Activated naive CD8-positive, alpha-beta T cell treated with anti-CD3 and anti-CD28 coated beads for 36 hours (primary cell): ENCODE results near the gene ZHX3. TPM values are rescaled to one million over a fixed set of nuclear protein-coding genes. Genes with fewer than 3 reads are reported as not detected.

Source experiments
- DNase-seq: peaks from one replicate; pipeline ENCODE4 v3.0.0; 2021
- H3K27ac Mint-ChIP-seq: one replicate; pipeline ENCODE4 v1.8.0; 2022; ENCODE audit warnings: mild to moderate bottlenecking, moderate library complexity, mixed read lengths
- H3K27me3 Mint-ChIP-seq: one replicate; pipeline ENCODE4 v1.8.0; 2022; ENCODE audit warnings: mild to moderate bottlenecking, mixed read lengths
- H3K36me3 Mint-ChIP-seq: one replicate; pipeline ENCODE4 v1.8.0; 2021; ENCODE audit warnings: mild to moderate bottlenecking, mixed read lengths
- H3K4me1 Mint-ChIP-seq: one replicate; pipeline ENCODE4 v1.8.0; 2021; ENCODE audit warnings: mixed read lengths
- H3K4me3 Mint-ChIP-seq: one replicate; pipeline ENCODE4 v1.8.0; 2022; ENCODE audit warnings: mild to moderate bottlenecking, moderate library complexity, mixed read lengths
- H3K9me3 Mint-ChIP-seq: one replicate; pipeline ENCODE4 v1.8.0; 2022; ENCODE audit warnings: mixed read lengths
- total RNA-seq, 2 experiments: library from RNA; stranded (reverse); gene quantifications; one replicate each; pipeline ENCODE4 v1.2.3, GENCODE V29; 2021

ZHX3 gene
- total RNA-seq, 2 experiments from 2014 or later, result 15.5 to 17.6 TPM

DNA sequence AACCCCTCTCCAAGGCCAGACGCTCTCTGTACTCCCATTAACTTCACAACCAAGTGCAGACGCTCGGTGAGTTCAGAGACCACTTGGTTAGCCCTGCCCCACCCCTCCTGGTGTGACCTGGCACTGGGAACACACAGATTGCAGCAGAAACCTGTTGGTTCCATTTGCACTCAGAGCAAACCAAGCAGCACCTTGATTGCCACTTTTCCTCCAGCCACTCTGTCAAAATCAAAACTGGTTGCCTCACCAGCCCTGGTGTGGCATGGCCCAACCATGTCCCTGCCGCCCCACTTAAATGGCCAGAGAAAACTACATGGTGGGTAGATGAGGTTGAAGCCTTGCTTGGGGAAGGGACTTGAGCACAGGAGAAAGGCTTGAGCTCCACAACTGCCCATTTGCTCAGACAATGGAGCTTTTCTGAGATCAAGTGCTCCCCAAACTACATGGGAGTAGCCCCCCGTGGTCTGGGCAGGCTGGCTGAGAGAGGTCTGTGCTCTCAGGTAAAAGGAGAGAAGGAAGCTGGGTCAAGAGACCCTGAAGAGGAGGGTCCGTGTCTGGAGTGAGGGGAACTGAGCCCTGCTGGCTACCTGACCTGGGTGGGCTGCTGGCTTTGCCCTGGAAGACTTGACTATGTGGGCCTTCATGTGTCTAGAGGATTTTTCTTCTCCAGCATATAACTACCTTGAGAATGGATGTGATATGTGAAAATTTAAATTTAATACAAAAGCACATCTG is 136.8 kb downstream of the ZHX3 start:
- no peak for DNase-seq
- Mint-ChIP-seq H3K4me3 (peak overlapping the region; percentile 4), H3K9me3 (no peaks in the 10 kb centered on the region), H3K27me3 (no peaks in the 10 kb centered on the region), H3K27ac (peak overlapping the region; percentile 35), H3K36me3 (peaks cover 7% of the 10 kb centered on the region), H3K4me1 (peaks cover 18% of the 10 kb centered on the region)

DNA sequence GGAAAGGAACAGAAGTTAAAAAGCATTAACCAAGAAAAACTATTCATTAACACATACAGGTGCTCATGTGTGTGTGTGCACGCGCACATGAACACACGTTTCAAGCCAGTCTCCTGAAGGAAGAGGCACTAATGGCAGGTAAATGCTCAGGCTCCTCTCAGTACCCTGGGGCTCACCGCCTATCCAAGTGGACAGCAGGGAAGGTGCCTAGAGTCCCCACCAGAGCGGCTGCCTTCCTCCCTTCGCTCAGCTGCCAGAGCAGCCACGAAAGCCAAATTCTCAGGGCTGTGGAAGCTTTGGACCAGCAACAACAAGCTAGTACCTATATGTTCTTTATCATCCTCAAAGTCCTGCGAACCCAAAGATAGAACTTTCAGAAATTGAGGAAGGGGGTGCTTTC is 137.6 kb downstream of the ZHX3 start:
- Mint-ChIP-seq H3K4me3 (no peak overlapping the region), H3K27me3 (no peaks in the 10 kb centered on the region), H3K36me3 (peaks cover 7% of the 10 kb centered on the region), H3K9me3 (no peaks in the 10 kb centered on the region), H3K4me1 (peaks cover 19% of the 10 kb centered on the region), H3K27ac (no peak overlapping the region)
- DNase-seq, result no peak

DNA sequence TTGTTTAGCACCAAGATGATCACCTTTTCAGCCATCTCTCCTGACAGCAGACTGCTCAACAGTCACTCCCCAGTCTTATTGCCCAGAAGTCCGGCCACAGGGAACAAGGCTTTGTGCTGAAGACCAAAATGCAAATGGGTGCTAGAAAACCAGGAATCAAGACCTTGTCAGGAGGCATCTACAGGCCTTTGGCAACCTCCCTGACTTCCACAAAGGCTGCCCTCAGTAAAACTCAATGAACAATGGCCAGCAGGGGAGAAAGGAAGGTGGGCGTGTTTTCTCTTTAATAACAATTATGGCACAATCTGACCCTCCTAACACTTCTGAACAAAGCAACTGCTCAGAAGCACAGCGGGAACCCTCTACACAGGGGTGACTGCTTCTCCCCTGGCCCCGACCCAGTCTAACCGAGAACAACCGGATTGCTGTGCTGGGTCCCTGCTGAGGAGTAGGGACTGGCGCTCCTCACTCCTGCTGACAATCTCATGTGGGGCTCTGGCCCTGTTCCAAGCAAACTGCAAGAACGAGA is 138.6 kb downstream of the ZHX3 start:
- Mint-ChIP-seq H3K27me3 (no peaks in the 10 kb centered on the region), H3K27ac (peak overlapping the region; percentile 56), H3K4me1 (peaks cover 21% of the 10 kb centered on the region), H3K36me3 (peaks cover 7% of the 10 kb centered on the region), H3K4me3 (no peak overlapping the region), H3K9me3 (no peaks in the 10 kb centered on the region)
- no peak for DNase-seq

DNA sequence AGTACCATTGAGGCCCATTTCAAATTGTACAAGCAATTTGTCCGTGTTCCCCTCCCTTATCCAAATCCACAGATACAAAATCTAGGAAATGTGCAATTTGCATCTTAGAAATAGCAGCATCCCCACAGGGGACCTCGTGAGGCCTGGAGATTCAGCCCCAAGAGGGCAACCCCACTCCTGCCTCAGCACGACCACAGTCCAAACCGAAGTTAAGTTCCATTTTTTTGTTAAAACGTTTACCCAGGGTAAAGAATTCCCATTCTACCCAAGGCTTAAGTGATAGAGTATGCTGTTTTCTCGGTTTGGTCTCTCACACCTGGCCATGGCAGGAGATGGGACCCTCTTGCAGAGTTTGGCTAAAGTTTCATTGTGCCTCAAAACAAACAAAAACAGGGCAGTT is 139.0 kb downstream of the ZHX3 start:
- DNase-seq, result no peak
- no peaks in the 10 kb centered on the region for H3K9me3 Mint-ChIP-seq

DNA sequence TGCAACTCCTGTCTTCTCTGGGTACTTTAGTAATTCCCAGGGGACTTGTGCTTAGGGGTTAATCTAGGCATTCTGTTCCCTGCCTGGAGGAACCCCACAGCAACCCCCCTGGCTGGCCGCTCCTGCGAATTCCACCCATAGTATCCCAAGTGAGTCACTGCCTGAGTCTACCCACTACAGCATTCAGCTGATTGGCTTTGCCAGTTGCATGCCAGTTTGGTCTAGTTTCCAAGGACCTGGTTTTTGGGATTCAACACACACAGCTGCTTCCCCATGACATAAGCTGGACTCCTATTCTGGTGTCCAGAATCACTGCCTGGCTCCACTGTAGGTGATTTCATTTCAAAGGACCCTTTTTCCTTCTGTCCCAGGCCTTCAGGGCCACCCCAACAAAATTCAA is 139.9 kb downstream of the ZHX3 start:
- DNase-seq, result no peak
- H3K9me3 Mint-ChIP-seq, result no peaks in the 10 kb centered on the region
- H3K4me3 Mint-ChIP-seq, result no peak overlapping the region
- H3K27me3 Mint-ChIP-seq, result no peaks in the 10 kb centered on the region
- no peak overlapping the region for H3K27ac Mint-ChIP-seq
- H3K36me3 Mint-ChIP-seq, result peaks cover 9% of the 10 kb centered on the region
- peaks cover 26% of the 10 kb centered on the region for H3K4me1 Mint-ChIP-seq

More for the DNA sequence above, 139.0 kb downstream of the ZHX3 start:
- Mint-ChIP-seq H3K4me1 (peaks cover 23% of the 10 kb centered on the region), H3K27me3 (no peaks in the 10 kb centered on the region), H3K4me3 (no peak overlapping the region), H3K36me3 (peaks cover 9% of the 10 kb centered on the region), H3K27ac (no peak overlapping the region)

DNA sequence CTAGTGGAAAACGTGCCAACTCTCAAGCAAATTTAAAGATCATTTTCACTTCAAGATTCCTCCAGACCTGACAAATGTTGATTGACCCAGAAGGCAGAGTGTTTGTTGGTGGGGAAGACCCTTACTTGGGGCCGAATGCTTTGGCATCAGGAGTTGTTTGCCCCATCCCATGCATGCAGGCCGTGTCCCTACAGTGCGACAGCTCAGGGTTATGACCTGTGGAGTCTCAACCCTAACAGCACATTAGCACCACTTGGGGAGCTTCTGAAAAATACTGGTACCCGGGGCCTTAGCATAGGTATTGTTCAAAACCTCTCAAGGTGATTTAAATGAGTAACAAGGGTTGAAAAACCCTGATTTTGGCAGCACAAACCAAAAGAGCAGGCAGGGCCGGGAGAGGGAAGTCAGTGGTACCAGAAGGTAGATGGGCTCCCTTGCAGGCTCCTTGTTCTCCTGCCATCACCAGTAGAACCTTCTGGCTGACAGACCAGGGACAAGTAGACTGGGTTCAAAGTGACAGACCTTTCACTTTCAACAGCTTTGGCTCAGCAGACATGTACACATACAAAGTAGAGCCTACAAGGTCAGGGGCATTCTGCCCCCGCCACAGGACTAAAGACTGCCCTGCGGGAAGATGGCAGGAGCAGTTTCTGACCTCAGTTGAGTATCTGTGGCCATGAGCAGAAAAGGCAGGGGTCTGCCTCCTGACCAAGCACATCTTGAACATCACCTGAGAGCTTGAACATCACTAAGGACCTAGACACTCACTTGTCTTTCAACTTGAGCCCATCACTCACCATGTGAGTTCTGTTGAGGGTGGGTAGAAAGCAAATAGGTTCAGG is 140.6 kb downstream of the ZHX3 start:
- peak overlapping the region; percentile 55 for H3K27ac Mint-ChIP-seq

DNA sequence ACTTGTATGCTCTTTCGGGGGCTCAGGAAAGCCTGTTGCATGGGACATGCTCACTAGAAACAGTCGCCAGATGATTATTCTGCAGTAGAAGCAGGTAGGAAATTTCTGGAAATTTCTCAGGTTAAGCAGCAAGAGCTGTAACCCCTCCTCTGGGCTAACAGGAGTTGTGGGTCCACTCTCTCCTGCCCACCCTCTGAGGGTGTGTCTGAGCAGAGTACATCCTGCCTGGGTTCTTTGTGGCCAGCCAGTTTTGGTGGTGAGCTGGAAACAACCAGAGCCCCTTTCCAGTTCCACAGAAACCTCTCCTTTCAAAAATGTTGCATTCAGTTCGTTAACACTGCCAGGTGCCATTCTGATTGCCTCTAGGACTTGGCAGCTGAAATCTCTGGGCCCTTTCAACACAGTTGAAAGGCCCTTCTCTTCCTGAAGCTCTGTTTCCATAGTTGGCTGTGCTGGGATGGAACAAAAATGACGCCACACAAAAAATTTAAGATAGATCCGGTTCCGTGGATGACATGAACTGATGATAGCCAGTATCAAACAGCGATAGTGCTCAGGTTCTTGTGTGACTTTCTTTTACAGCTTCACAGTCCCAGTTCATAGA is 141.7 kb downstream of the ZHX3 start:
- H3K27ac Mint-ChIP-seq, result peak overlapping the region; percentile 55
- no peak for DNase-seq
- peaks cover 33% of the 10 kb centered on the region for H3K4me1 Mint-ChIP-seq
- no peaks in the 10 kb centered on the region for H3K27me3 Mint-ChIP-seq
- H3K9me3 Mint-ChIP-seq, result no peaks in the 10 kb centered on the region
- H3K4me3 Mint-ChIP-seq, result no peak overlapping the region
- peaks cover 14% of the 10 kb centered on the region for H3K36me3 Mint-ChIP-seq

More for the DNA sequence above, 140.6 kb downstream of the ZHX3 start:
- Mint-ChIP-seq H3K4me3 (no peak overlapping the region), H3K36me3 (peaks cover 8% of the 10 kb centered on the region), H3K4me1 (peaks cover 28% of the 10 kb centered on the region), H3K9me3 (no peaks in the 10 kb centered on the region), H3K27me3 (no peaks in the 10 kb centered on the region)
- no peak for DNase-seq

DNA sequence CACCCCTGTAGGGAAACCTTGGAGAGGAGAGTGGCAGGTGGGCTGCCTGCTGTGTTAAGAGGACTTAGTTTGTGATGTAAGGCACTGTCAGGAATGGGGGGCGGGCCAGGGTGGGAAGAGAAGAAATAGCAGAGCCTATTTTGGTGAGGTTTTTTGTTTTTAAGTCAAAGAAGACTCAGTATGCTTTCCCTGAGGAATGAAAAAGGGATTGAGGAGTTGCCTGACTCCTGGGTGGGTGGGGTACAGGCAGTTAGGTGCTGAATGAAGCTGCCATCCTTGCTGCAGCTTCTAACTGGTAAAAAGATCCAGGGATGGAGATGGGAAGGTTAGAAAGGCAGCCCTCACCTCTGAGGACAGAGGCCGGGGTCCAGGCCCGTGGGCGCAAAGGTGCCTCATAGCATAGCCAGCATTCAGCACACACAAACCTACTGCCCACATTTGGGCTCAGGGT is 142.3 kb downstream of the ZHX3 start:
- H3K4me1 Mint-ChIP-seq, result peaks cover 39% of the 10 kb centered on the region
- no peaks in the 10 kb centered on the region for H3K9me3 Mint-ChIP-seq
- H3K36me3 Mint-ChIP-seq, result peaks cover 19% of the 10 kb centered on the region
- no peaks in the 10 kb centered on the region for H3K27me3 Mint-ChIP-seq
- H3K4me3 Mint-ChIP-seq, result no peak overlapping the region
- DNase-seq, result no peak
- H3K27ac Mint-ChIP-seq, result peak overlapping the region; percentile 62

DNA sequence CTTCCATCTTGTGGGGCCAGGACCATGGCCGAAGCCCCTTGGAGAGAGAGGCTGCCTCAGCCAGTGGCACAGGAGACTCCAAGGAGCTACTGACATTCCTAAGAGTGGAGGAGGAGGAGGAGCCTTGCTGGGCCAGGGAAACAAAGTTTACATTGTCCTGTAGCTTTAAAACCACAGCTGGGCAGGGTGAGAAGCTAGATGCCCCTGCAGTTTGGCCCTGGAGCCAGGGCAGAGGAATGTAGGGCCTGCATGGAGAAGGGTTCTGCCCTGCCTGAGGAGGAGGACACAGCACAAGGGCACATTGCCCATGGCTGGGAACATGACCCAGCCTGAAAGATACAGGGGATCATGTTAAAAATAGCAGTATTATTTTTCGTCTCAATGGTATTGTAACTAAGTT is 142.7 kb downstream of the ZHX3 start:
- DNase-seq, result no peak
- H3K36me3 Mint-ChIP-seq, result peaks cover 19% of the 10 kb centered on the region
- H3K9me3 Mint-ChIP-seq, result no peaks in the 10 kb centered on the region
- peak overlapping the region; percentile 62 for H3K27ac Mint-ChIP-seq
- H3K4me1 Mint-ChIP-seq, result peaks cover 39% of the 10 kb centered on the region
- H3K4me3 Mint-ChIP-seq, result no peak overlapping the region
- no peaks in the 10 kb centered on the region for H3K27me3 Mint-ChIP-seq

DNA sequence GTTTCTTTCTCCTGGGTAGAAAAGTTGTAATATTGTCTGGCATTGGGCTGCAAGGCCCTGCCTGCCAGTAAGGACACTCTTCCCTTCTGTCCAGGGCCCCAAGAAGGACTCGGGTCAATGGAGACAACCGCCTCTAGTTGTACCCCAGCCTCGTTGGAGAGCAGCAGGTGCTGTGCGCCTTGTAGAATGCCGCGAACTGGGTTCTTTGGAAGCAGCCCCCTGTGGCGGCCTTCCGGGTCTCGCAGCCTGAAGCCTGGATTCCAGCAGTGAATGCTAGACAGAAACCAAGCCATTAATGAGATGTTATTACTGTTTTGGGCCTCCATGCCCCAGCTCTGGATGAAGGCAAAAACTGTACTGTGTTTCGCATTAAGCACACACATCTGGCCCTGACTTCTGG is 143.2 kb downstream of the ZHX3 start:
- peaks cover 42% of the 10 kb centered on the region for H3K4me1 Mint-ChIP-seq
- no peaks in the 10 kb centered on the region for H3K9me3 Mint-ChIP-seq
- no peaks in the 10 kb centered on the region for H3K27me3 Mint-ChIP-seq
- H3K4me3 Mint-ChIP-seq, result no peak overlapping the region
- DNase-seq, result no peak
- peaks cover 19% of the 10 kb centered on the region for H3K36me3 Mint-ChIP-seq
- H3K27ac Mint-ChIP-seq, result peak overlapping the region; percentile 62

DNA sequence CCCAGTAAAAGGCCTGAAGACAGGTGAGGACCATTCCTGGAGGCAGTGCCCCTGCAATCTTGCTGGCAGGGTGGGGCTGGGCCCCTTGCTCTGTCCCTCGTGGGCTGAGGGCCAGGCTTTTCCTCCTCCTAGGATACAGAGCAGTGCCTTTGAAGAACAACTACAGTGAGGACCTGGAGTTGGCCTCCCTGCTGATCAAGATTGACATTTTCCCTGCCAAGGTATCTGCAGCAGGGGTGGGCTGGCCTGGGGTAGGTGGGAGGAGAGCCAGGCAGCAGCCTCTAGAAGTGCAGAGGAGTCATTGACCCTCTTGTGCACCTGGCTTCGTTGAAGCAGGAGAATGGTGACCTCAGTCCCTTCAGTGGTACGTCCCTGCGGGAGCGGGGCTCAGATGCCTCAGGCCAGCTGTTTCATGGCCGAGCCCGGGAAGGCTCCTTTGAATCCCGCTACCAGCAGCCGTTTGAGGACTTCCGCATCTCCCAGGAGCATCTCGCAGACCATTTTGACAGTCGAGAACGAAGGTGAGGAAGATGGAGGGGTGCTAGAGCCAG is 143.7 kb downstream of the ZHX3 start:
- Mint-ChIP-seq H3K27me3 (no peaks in the 10 kb centered on the region), H3K27ac (no peak overlapping the region), H3K4me1 (peaks cover 40% of the 10 kb centered on the region), H3K9me3 (no peaks in the 10 kb centered on the region), H3K36me3 (peaks cover 22% of the 10 kb centered on the region), H3K4me3 (no peak overlapping the region)
- DNase-seq, result no peak

DNA sequence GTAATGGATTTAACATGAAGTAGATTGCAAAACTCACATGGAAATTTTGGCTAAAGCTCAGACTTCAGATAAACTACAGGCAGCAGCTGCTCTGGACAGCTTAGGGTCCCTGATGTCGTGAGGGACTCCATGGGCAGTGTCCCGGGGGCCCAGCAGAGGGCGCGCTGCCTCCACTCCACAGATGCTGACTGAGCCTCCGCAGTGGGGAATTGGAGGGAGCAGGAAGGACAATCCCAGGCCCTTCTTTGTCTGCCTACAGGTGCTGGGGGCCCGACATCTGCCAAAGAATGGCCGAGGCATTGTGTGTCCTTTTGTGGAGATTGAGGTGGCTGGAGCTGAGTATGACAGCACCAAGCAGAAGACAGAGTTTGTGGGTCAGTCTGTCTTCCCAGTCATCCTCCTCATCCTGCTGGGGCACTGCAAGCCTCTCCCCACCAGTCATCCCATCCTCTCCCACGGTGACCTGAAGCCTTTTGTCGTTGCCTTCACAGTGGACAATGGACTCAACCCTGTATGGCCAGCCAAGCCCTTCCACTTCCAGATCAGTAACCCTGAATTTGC is 144.3 kb downstream of the ZHX3 start:
- peak; percentile 70 for DNase-seq
- Mint-ChIP-seq H3K36me3 (peaks cover 21% of the 10 kb centered on the region), H3K4me3 (no peak overlapping the region), H3K27ac (peak overlapping the region; percentile 60), H3K4me1 (peaks cover 39% of the 10 kb centered on the region), H3K27me3 (no peaks in the 10 kb centered on the region), H3K9me3 (no peaks in the 10 kb centered on the region)

DNA sequence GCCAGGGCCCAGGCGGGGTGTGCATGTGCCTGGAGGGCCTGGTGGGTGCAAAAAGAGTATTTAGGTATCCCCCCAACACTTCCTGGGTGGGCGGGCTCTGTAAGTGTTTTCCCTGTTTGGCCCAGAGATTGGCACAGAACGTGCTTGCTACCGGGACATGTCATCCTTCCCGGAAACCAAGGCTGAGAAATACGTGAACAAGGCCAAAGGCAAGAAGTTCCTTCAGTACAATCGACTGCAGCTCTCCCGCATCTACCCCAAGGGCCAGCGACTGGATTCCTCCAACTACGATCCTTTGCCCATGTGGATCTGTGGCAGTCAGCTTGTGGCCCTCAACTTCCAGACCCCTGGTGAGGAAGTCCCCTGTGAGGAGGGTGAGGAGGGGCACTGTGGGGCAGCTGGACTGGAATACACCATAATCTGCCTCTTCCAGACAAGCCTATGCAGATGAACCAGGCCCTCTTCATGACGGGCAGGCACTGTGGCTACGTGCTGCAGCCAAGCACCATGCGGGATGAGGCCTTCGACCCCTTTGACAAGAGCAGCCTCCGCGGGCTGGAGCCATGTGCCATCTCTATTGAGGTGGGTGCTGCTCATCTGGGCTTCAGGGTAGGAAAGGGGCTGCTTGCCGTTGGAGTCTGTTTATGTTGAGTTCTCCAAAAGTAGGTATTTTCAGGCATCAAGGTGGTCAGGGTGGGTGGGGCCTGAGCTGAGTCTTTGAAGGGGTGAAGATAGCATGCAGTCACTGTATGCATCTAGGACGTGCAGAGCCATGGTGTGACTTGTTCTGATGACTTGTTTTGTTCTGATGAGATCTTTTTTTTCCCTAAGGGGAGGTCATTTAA is 145.0 kb downstream of the ZHX3 start:
- peak overlapping the region; percentile 60 for H3K27ac Mint-ChIP-seq
- no peaks in the 10 kb centered on the region for H3K27me3 Mint-ChIP-seq
- H3K4me3 Mint-ChIP-seq, result no peak overlapping the region
- peaks cover 44% of the 10 kb centered on the region for H3K4me1 Mint-ChIP-seq
- H3K36me3 Mint-ChIP-seq, result peaks cover 21% of the 10 kb centered on the region
- no peak for DNase-seq
- no peaks in the 10 kb centered on the region for H3K9me3 Mint-ChIP-seq
